Skeletal muscle satellite cell (primary cell): ENCODE results near the gene TXNDC17. TPM values are rescaled to one million over a fixed set of nuclear protein-coding genes. Genes with fewer than 3 reads are reported as not detected.
"Not testable (repeated sequence)": the region's sequence is repeated elsewhere in the genome, so short reads cannot be mapped to it uniquely, and the experiment has no call there.

Experiments used
- H3K27me3 ChIP-seq: 2 replicates; pipeline ENCODE4 v1.7.0; 2013; ENCODE audit warnings: low read length; ENCODE audit not compliant: control insufficient read depth, insufficient read depth
- H3K36me3 ChIP-seq: 2 replicates; pipeline ENCODE4 v1.7.0; 2013; ENCODE audit warnings: mild to moderate bottlenecking, control low read depth, low read length; ENCODE audit not compliant: insufficient read depth
- H3K4me1 ChIP-seq: 2 replicates; pipeline ENCODE4 v1.7.0; 2013; ENCODE audit warnings: low read length; ENCODE audit not compliant: control insufficient read depth, insufficient read depth
- H3K4me2 ChIP-seq: 2 replicates; pipeline ENCODE4 v1.7.0; 2013; ENCODE audit warnings: mild to moderate bottlenecking, low read length
- H3K4me3 ChIP-seq: 2 replicates; pipeline ENCODE4 v1.7.0; 2013; ENCODE audit warnings: low read length
- H3K9ac ChIP-seq: 2 replicates; pipeline ENCODE4 v1.7.0; 2013; ENCODE audit warnings: mild to moderate bottlenecking, low read depth, low read length, moderate library complexity
- H3K9me3 ChIP-seq: replicated peaks from 2 replicates; pipeline ENCODE4 v1.7.0; 2013; ENCODE audit warnings: mild to moderate bottlenecking, control low read depth, low read length
- total RNA-seq: library from RNA; depleted of rRNA; stranded (reverse); fragments of >200 nt; gene quantifications from 2 replicates; pipeline ENCODE4 v1.2.3, GENCODE V29; 2012; rRNA removed

The TXNDC17 gene
- 159 and 173 TPM in 2 replicates for total RNA-seq

GRCh38 chr17:6640536-6641246, at the start of gene TXNDC17, which contains the start of gene KIAA0753:
Gene TXNDC17 (plus strand): TSS chr17:6641060. CDS start chr17:6641083, 23 bp downstream.
Gene KIAA0753 (minus strand): TSS chr17:6640711. CDS start chr17:6635103, 5,608 bp downstream.
- no peaks in the 10 kb centered on the region for H3K27me3 ChIP-seq
- H3K4me1 ChIP-seq: peaks cover 35% of the 10 kb centered on the region
- peaks cover 26% of the 10 kb centered on the region for H3K36me3 ChIP-seq
- peak within 1 kb of the TSS; percentile 84 for H3K9ac ChIP-seq
- no peaks in the 10 kb centered on the region for H3K9me3 ChIP-seq
- peak within 1 kb of the TSS; percentile 81 for H3K4me3 ChIP-seq
- H3K4me2 ChIP-seq: peak within 1 kb of the TSS; percentile 96

- peak overlapping the region; percentile 8 for H3K4me3 ChIP-seq
- H3K9ac ChIP-seq: no peak overlapping the region
- peak overlapping the region; percentile 56 for H3K4me2 ChIP-seq
- no peaks in the 10 kb centered on the region for H3K27me3 ChIP-seq
- peaks cover 52% of the 10 kb centered on the region for H3K36me3 ChIP-seq
- H3K4me1 ChIP-seq: peaks cover 34% of the 10 kb centered on the region
- no peaks in the 10 kb centered on the region for H3K9me3 ChIP-seq
Measured at GRCh38 chr17:6591599-6592158, 49.2 kb upstream of the TXNDC17 start.

DNA sequence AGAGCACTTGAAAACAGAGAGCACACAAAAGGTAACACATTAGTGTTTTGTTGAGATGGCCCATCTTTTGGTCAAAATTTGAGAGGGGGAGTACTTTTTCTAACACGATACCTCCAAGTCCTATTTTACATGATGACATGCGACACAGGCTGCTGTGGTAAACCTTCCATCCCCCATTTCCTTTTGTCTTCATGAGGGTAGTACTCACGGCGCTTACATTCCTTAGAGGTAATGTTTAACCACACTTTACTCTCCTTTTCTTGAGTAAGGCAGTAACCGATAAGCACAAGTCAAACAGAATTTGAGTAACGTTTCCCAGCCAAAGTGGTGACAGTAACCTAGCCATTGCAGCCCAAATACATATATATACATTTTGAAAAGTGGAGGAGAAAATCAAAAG, 48.7 kb upstream of the TXNDC17 start:
- Histone ChIP-seq H3K36me3 (peaks cover 51% of the 10 kb centered on the region), H3K4me2 (peak overlapping the region; percentile 47), H3K4me1 (peaks cover 39% of the 10 kb centered on the region), H3K4me3 (peak overlapping the region; percentile 8), H3K9me3 (no peaks in the 10 kb centered on the region), H3K27me3 (no peaks in the 10 kb centered on the region), H3K9ac (no peak overlapping the region)

- not testable (repeated sequence) for H3K4me3 ChIP-seq, H3K9me3 ChIP-seq, H3K27me3 ChIP-seq, H3K4me2 ChIP-seq, H3K9ac ChIP-seq
- H3K4me1 ChIP-seq: peaks cover 51% of the 10 kb centered on the region
- peaks cover 42% of the 10 kb centered on the region for H3K36me3 ChIP-seq
Measured at GRCh38 chr17:6593371-6593770, 47.5 kb upstream of the TXNDC17 start.

DNA sequence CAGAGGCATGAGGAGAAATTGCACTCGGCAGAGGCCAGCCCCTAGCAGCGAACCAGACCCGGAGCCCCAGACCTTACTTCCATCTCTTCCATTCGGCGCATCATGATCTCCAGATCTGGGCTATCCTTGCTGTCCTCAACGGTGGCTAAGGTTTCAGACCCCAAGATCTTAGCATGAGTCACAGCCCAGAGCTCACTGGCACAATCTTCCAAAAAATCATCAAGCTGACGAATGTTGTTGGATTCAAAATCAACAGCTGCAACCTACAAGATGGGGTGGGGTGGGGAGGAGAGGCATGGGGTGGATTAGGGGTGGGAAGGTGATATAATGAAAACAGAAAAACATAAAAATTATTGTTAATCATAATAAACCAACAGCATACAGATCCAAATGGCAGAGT, 44.8 kb upstream of the TXNDC17 start:
- peaks cover 47% of the 10 kb centered on the region for H3K4me1 ChIP-seq
- no peaks in the 10 kb centered on the region for H3K27me3 ChIP-seq
- H3K36me3 ChIP-seq: peaks cover 47% of the 10 kb centered on the region
- H3K4me3 ChIP-seq: no peak overlapping the region
- H3K9me3 ChIP-seq: no peaks in the 10 kb centered on the region
- H3K9ac ChIP-seq: no peak overlapping the region
- peak overlapping the region; percentile 31 for H3K4me2 ChIP-seq

DNA sequence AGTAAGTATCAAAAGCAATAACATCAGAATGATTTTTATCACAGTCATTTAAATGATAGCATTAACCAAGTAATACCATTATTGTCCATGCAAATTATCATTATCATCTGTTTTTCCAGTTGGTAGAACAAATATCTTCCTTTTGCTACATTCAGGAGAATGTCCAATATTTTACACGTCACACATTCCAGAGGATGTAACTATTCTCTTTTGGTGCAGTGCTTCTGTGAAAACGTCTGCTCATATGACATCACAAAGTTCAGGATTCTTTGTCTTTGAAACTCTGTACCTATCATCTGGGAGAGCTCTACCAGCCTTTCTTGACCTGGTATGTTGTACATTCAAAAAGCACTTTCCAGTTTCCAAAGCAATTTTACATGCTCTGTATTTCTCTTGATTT, 44.3 kb upstream of the TXNDC17 start:
- H3K9me3 ChIP-seq: no peaks in the 10 kb centered on the region
- H3K9ac ChIP-seq: peak overlapping the region; percentile 32
- H3K4me1 ChIP-seq: peaks cover 43% of the 10 kb centered on the region
- peaks cover 50% of the 10 kb centered on the region for H3K36me3 ChIP-seq
- H3K27me3 ChIP-seq: no peaks in the 10 kb centered on the region
- peak overlapping the region; percentile 31 for H3K4me2 ChIP-seq
- H3K4me3 ChIP-seq: no peak overlapping the region

DNA sequence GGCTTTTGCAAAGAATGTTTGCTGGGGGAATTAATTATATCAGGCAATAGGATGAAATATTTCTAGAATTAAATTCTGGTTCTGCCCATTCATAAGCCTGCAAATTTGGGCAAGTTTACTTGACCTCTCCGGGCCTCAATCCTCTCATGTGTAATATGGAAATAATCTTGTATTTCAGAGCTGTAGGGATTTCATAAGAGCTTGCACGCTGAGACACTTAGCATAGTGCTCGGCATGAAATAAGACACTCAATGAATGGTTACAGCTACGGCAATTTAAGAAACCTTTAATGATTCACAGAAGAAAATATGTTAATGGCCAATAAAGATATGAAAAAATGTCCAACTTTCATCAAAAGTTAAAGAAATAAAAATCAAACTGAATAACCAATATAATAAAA, 43.9 kb upstream of the TXNDC17 start:
- peaks cover 48% of the 10 kb centered on the region for H3K36me3 ChIP-seq

GRCh38 chr17:6597727-6598126, 43.1 kb upstream of the TXNDC17 start:
- Histone ChIP-seq H3K9ac (no peak overlapping the region), H3K4me3 (no peak overlapping the region), H3K27me3 (no peaks in the 10 kb centered on the region), H3K4me2 (no peak overlapping the region), H3K9me3 (no peaks in the 10 kb centered on the region), H3K4me1 (peaks cover 33% of the 10 kb centered on the region), H3K36me3 (peaks cover 47% of the 10 kb centered on the region)

More for the DNA sequence above, 43.9 kb upstream of the TXNDC17 start:
- Histone ChIP-seq H3K9ac (peak overlapping the region; percentile 32), H3K4me3 (no peak overlapping the region), H3K4me2 (peak overlapping the region; percentile 31), H3K4me1 (peaks cover 39% of the 10 kb centered on the region), H3K27me3 (no peaks in the 10 kb centered on the region), H3K9me3 (no peaks in the 10 kb centered on the region)

DNA sequence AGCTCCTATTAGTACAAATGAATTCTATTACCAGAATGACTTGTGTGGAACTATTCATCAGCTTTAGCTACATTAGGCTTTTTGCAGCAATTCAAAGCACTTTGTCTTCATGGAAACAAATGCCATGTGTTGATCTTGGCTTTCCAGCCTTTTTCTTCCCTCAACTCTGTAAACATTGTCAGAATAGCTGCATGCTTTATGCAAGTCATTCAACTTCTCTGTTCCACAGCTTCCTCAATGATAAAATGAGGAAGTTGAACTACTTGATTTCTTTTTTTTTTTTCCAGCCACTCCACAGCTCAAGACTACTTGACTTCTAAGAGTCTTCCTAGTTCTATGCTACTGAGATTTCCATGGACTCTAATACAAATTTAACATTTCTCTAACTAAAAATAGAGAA, 41.5 kb upstream of the TXNDC17 start:
- Histone ChIP-seq H3K9ac (no peak overlapping the region), H3K4me3 (no peak overlapping the region), H3K9me3 (no peaks in the 10 kb centered on the region), H3K4me1 (peaks cover 33% of the 10 kb centered on the region), H3K27me3 (no peaks in the 10 kb centered on the region), H3K36me3 (peaks cover 53% of the 10 kb centered on the region), H3K4me2 (no peak overlapping the region)

- Histone ChIP-seq H3K4me2 (no peak overlapping the region), H3K4me3 (no peak overlapping the region), H3K4me1 (peaks cover 15% of the 10 kb centered on the region), H3K36me3 (peaks cover 62% of the 10 kb centered on the region), H3K9me3 (no peaks in the 10 kb centered on the region), H3K9ac (no peak overlapping the region), H3K27me3 (no peaks in the 10 kb centered on the region)
Measured at GRCh38 chr17:6602141-6602540, 38.7 kb upstream of the TXNDC17 start.

GRCh38 chr17:6603744-6604325, 37.0 kb upstream of the TXNDC17 start:
- no peaks in the 10 kb centered on the region for H3K27me3 ChIP-seq
- H3K4me3 ChIP-seq: no peak overlapping the region
- no peaks in the 10 kb centered on the region for H3K9me3 ChIP-seq
- peaks cover 69% of the 10 kb centered on the region for H3K36me3 ChIP-seq
- H3K4me2 ChIP-seq: no peak overlapping the region
- H3K4me1 ChIP-seq: peaks cover 7% of the 10 kb centered on the region
- no peak overlapping the region for H3K9ac ChIP-seq
